ENCODE data around the gene QKI.

- TF ChIP-seq CTCF (conservative IDR thresholded peaks at IDR 0.05; ENCODE audit: low read length), result no peak
- no peak for TF ChIP-seq EZH2phosphoT487 (IDR thresholded peaks at IDR 0.05; ENCODE audit: borderline replicate concordance)
Measured at GRCh38 chr6:163570579-163571231, 156.2 kb downstream of the QKI start.
